ENCODE measurements around the gene CYB561D2. TPM values are rescaled to one million over a fixed set of nuclear protein-coding genes. Genes with fewer than 3 reads are reported as not detected.
A peak's percentile ranks its signal among the peaks of the same experiment; 100 is the strongest.

Gene CYB561D2
- total RNA-seq, 2 experiments from 2014 or later: 18.7 to 28.0 TPM

DNA sequence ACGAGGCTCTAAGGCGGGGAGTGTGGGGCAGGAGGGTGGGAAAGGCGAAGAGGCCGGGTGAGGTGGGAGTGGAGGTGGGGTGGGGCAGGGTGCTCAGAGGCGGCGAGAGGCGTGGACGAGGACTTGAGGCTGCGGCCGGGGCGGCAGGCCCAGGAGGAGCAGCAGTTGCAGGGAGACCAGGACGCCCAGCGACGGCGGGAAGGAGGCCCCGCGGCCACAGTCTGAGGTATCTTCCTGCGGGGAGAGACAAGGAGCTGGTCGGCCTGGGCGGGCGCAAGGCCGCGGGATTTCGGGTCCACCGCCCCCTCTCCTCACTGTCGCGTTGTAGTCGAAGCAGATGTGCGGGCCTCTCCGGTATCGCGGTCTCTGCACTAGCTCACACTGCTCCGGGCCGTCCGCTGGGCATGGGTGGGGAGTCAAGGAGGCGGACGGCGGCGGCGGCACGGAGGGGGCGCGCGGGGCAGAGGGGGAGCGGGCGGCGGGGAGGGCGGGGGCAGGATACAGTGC lies 14.0 kb downstream of the CYB561D2 start:
- Histone ChIP-seq H3K4me1 (ENCODE audit: insufficient read depth, low read length, poor library complexity, severe bottlenecking) (peaks cover 13% of the 10 kb centered on the region), H3K9me2 (ENCODE audit: insufficient read depth, low read length) (no peaks in the 10 kb centered on the region), H2AFZ (ENCODE audit: low read length) (no peak overlapping the region), H3K9me3 (ENCODE audit: low read length) (no peaks in the 10 kb centered on the region), H3K4me3 (ENCODE audit: low read depth, low read length, poor library complexity, severe bottlenecking) (peak overlapping the region; percentile 72), H3K36me3 (ENCODE audit: insufficient read depth, low read length) (no peaks in the 10 kb centered on the region), H3K4me2 (ENCODE audit: low read length) (peak overlapping the region; percentile 92; the same call in 1 of the 2 replicates), H3K79me2 (ENCODE audit: insufficient read depth, low read depth, low read length) (no peaks in the 10 kb centered on the region), H3K27ac (ENCODE audit: low read depth, low read length, poor library complexity, severe bottlenecking) (no peak overlapping the region), H4K20me1 (ENCODE audit: insufficient read depth, low read length) (no peaks in the 10 kb centered on the region)
- BruUV-seq (replicated peaks): no TSS peak
- no peak for TF ChIP-seq EZH2phosphoT487 (IDR thresholded peaks at IDR 0.05; ENCODE audit: borderline replicate concordance, low read depth, low read length)
- TF ChIP-seq CTCF (conservative IDR thresholded peaks at IDR 0.05; ENCODE audit: low read length): no peak
- no peak for DNase-seq (ENCODE audit: low spot score)
- ChIA-PET CTCF (ENCODE audit: unreplicated experiment) (interaction anchor here (0.6 kb wide), 2 partner anchors 15 to 204 kb away, joined by 4 to 5 read pairs; partner anchors contain the start of gene HEMK1), POLR2A (no interaction called here)
- intact Hi-C loops (cut with micrococcal nuclease; ENCODE audit: unreplicated experiment): no loop called here

- Histone ChIP-seq H3K79me2 (ENCODE audit: insufficient read depth, low read depth, low read length) (no peaks in the 10 kb centered on the region), H3K27ac (ENCODE audit: low read depth, low read length, poor library complexity, severe bottlenecking) (no peak overlapping the region), H3K9me3 (ENCODE audit: low read length) (no peaks in the 10 kb centered on the region), H3K4me1 (ENCODE audit: insufficient read depth, low read length, poor library complexity, severe bottlenecking) (peaks cover 7% of the 10 kb centered on the region), H4K20me1 (ENCODE audit: insufficient read depth, low read length) (no peaks in the 10 kb centered on the region), H2AFZ (ENCODE audit: low read length) (peak overlapping the region; percentile 91), H3K9me2 (ENCODE audit: insufficient read depth, low read length) (no peaks in the 10 kb centered on the region), H3K4me3 (ENCODE audit: low read depth, low read length, poor library complexity, severe bottlenecking) (peak overlapping the region; percentile 72), H3K36me3 (ENCODE audit: insufficient read depth, low read length) (no peaks in the 10 kb centered on the region), H3K4me2 (ENCODE audit: low read length) (peak overlapping the region; percentile 92)
- intact Hi-C loops (cut with micrococcal nuclease; ENCODE audit: unreplicated experiment): no loop called here
- DNase-seq (ENCODE audit: low spot score): peak; percentile 95
- ChIA-PET CTCF (ENCODE audit: unreplicated experiment) (interaction anchor here (0.8 kb wide), 1 partner anchor 177 kb away, joined by 3 read pairs; no protein-coding TSS in a partner anchor), POLR2A (interaction anchor here (0.6 to 0.8 kb wide), 4 partner anchors 11 to 360 kb away, joined by 3 to 5 read pairs (median 4); no protein-coding TSS in a partner anchor)
- TF ChIP-seq CTCF (conservative IDR thresholded peaks at IDR 0.05; ENCODE audit: low read length): 0 out of 2 replicates have a peak, but pooled peaks have one; percentile 39
- no peak for TF ChIP-seq EZH2phosphoT487 (IDR thresholded peaks at IDR 0.05; ENCODE audit: borderline replicate concordance, low read depth, low read length)
- no TSS peak for BruUV-seq (replicated peaks)
Measured at GRCh38 chr3:50365080-50365841, 14.6 kb downstream of the CYB561D2 start.
